HG03064 (cell line): ENCODE data around the gene GPR87.

ENCODE experiments used
- ATAC-seq: cut with Tn5 transposase; IDR thresholded peaks from one replicate; pipeline ENCODE4 v1.9.1; 2021; ENCODE audit warnings: low read depth; ENCODE audit not compliant: unreplicated experiment

The GPR87 gene

GRCh38 chr3:151318313-151318712 is 1.7 kb upstream of the GPR87 start:
- ATAC-seq: no peak

DNA sequence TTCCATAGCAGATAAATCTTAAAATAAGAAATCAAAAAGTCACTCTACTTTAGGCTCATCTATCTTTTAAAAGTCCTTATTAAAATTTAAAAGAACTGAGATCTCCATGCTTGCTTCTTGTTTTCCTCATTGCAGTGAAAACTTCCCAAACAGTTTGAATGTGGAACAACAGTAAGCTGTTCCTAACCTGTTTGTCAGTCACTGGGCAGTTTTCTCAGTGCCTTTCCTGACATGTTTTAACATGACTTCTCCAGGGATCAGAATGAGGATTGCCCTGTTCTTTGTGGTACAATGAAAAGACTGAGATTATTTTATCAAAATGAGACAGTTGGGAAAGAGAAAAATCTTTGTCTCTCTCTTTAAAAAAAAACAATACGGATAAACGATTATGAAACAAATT is 774 bp downstream of the GPR87 start:
- no peak for ATAC-seq

DNA sequence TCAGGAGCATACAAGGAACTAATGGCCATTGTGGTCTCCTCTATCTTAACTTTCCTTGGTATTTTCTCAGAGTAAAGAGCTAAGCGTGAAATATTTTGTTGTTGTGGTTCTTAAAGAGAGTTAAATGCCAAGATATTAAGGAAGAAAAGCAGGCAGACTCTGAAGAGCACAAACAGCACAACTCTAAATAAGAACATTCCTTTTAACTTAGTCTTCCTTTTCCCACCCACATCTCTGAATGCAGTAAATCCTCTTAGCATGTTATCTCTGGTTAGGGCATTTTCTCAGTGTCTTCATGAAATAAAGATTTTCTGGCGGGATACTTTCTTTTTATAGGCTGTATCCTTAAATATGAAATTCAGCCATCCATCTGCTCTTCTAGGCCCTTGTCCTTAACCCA is 1.5 kb downstream of the GPR87 start:
- no peak for ATAC-seq

- ATAC-seq: no peak
These were observed 2.0 kb downstream of the GPR87 start for GRCh38 chr3:151314593-151314992.

DNA sequence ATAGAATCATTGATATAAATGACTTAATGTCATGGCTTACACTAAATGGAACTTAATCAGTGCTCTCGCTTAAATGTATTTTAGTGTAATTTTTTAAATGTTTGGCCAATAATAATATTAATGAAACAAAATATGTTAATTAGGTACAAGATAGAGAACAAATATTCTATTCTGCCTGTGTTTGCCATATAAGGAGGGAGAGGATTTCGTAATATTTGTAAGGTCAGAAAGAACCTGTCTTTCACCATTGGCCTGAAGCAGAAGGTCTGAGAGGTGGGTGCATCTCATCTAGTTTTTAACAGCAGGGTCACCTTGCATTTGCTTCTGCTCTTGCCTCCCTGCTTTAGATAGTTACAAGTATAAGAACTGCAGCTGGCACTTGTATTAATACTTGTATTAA is 2.5 kb downstream of the GPR87 start:
- ATAC-seq: no peak

GRCh38 chr3:151312972-151313371 is 3.6 kb downstream of the GPR87 start:
- ATAC-seq: no peak

GRCh38 chr3:151309566-151309965 is 7.1 kb downstream of the GPR87 start:
- no peak for ATAC-seq

DNA sequence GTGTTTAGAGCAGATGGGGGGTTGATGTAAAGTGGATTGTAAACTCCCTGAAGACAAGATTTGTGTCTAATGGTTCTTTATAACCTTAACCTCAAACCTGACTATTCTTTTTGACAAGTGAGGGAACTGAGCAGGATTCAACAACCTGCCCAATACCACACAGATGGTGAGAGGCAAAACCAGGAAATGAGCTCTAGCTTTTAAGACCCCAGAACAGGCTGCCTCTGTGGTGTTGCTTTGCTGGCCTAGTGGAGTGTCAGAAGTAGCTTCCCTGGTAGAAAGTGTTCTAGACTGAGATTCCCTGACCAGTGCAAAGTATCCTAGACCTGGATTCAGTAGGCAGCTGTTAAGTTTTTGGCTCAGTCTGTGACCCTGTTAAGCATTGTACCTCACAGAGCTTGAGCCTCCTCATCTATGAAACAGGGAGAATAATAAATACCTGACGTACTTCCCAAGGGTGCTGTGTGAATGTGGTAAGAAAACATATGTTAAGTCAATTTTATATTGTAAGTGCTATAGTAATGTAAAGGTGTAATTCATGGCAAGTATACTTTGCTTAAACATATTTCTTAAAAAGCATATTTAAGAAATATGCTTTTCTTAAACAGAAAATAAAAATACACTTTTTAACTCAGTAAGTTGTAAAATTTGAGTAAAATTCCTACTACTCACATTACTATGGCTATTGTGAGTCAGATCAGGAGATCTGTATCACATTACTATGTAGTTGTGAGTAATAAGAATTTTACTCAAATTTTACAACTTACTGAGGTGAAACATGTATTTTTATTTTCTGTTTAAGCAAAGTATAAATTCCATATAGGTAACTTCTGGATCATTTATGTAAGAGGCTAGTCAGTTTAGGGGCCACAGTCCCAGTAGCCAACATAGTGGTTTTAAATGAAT is 8.8 kb downstream of the GPR87 start:
- ATAC-seq: no peak

DNA sequence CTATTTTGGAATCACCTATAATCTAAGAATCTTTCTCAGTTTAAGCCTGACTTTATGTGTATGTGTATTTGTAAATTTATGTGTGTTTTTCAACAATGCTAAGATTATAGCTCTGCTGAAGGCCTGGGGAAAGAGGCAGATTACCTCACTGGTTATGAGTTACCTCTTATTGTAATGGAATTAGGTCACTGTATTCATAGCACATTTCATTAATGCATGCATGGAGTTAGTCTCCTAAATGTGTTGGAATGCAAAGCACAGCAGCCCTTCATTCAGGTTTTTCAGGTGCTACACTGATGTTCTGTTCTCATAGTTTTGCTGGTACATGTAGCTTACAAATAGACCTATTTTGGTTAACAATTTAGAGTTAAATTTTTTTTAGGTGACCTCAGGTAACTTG is 9.5 kb downstream of the GPR87 start:
- no peak for ATAC-seq

DNA sequence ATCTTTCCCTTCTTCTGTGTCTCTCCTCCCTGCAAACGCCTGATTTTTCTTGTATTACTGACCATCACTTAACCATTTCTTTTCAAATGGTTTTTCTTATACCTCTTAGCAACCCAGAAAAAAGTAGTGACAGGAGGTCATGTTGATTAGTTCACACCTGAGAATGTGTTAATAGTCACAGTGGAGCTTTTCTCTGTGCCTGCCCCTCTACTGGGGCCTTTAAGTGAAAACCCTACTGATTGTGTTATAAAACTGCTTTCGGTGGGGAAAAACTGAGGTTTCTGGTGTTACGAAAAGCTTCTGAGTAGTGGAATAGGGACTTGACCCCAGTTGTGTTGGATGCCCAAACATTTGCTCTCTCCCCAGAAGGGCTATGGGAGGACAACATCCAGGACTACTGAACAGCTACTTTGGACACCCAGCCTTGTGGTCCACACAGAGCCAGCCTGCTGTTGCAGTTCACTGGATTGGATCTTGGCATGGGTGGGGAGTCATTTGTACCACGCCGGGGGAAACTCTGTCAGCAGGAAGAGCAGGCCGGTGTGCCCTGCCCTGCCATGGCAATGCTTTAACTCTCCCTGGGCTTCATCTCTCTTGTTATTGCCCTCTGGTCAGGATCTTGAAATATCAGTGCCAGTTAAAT is 10.3 kb downstream of the GPR87 start:
- ATAC-seq: no peak

- no peak for ATAC-seq
These were observed 10.9 kb downstream of the GPR87 start for GRCh38 chr3:151305775-151306151.

- ATAC-seq: no peak
These were observed 11.4 kb downstream of the GPR87 start for GRCh38 chr3:151305060-151305774.

GRCh38 chr3:151303751-151304150 is 12.9 kb downstream of the GPR87 start:
- no peak for ATAC-seq

DNA sequence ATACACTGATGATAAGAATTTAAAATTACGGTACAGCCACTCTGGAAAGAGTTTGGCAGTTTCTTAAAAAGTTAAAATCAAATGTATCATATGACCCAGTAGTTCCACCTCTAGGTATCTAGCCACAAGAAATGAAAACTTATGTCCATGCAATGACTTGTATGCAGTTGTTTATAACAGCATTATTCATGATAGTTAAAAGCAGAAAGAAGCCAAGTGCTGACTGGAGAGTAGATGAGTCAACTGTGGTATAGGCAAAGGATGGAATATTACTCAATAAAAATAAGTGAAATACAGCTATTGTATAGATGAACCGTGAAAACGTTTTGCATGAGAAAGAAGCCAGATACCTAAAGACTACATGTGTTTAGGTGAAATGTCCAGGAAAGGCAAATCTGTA is 14.8 kb downstream of the GPR87 start:
- ATAC-seq: no peak

DNA sequence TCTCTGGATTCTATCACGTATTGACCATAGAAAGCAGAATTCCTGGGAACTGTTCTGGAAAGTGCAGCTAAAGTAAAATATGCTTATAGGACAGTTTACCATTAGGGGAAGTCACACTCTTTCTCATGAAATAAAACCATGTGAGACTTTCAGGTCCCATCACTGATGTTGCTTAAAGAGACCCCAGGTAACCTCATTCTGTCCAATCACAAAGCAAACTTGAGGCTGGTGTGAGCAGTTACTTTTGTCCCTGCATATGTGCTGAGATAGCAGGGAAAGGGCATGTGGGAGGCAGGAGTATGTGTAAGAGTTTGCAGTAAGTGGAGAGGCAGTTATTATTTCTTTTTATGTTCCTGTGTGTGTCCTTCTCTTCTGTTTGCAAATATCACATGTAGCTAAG is 16.1 kb downstream of the GPR87 start:
- ATAC-seq: no peak

- ATAC-seq: no peak
These were observed 17.6 kb downstream of the GPR87 start for GRCh38 chr3:151299006-151299405.

DNA sequence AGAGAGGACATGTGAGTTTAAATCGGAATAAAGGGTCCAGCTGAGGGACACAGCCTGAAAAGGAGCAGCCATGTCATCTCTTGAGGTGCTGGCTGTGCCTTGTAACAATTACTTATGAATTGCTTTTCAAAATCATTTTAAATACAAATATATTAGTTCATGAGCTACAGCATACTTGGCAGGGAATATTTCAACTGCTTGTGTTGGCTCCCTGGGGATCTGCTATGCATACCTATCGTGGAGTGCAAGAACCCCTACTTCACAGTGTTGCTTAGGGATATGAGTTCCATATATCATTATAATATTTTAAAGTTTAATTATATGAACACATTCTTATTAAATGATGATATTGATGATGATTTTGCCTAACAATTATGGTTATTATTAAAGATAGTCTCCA is 19.2 kb downstream of the GPR87 start:
- no peak for ATAC-seq

- no peak for ATAC-seq
These were observed 20.4 kb downstream of the GPR87 start for GRCh38 chr3:151296226-151296625.

- ATAC-seq: no peak
These were observed 23.5 kb downstream of the GPR87 start for GRCh38 chr3:151293127-151293526.

DNA sequence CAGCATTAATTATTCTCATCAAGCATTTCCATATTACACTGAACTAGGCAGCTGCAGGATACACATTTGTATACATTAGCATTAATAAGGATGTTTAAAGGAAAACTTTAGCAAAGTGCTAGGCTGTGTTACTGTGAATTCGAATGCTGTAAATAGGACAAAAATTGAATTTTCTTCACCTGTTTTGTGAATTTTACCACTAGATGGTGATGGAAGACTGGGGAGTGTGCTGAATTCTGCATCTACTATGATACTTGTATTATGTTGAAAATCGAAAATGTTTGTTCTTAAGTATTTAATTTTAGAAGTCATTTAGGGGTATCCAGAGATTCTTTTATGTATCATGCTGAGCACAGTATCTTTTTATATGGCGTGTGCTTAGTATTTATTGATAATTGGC is 25.9 kb downstream of the GPR87 start:
- ATAC-seq: no peak

GRCh38 chr3:151289445-151289844 is 27.2 kb downstream of the GPR87 start:
- no peak for ATAC-seq

DNA sequence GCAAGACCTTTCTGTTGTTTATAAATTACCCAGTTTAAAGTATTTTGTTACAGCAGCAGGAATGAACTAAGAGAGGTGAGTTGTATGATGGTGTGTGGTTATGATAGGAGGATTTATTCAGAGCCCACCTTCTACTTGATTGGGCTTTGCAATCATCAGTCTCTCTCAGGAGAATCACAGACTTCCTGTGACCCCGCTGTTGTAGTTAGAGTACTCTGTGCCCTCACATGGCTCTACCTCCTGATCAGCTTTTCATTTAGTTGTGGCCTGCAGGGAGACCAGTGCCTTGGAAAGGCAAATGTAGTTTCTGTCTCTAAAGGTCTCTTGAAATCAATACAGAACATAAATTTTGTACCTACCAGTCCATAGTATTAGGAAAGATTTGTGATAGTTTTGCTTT is 30.7 kb downstream of the GPR87 start:
- no peak for ATAC-seq
